HL-60/S4 treated with retinoic acid at 250 ng/mL for 4 days and 3 days (cell line): ENCODE measurements around the gene PTPRG.

Source experiments
- in situ Hi-C: fragments of 300-500 bp; cut with MboI; formaldehyde crosslinking; loops from 2 replicates; pipeline ENCODE4 v1.7.0; 2022; ENCODE audit warnings: low sequenced_read_pairs

PTPRG gene

GRCh38 chr3:61648481-61648880 lies 87.1 kb downstream of the PTPRG start:
- in situ Hi-C loops: no loop called here

- in situ Hi-C loops: no loop called here
Observed at GRCh38 chr3:61649381-61650170, 88.2 kb downstream of the PTPRG start.

GRCh38 chr3:61650276-61650675 lies 88.9 kb downstream of the PTPRG start:
- in situ Hi-C loops: no loop called here

- in situ Hi-C loops: no loop called here
Observed at GRCh38 chr3:61650719-61651410, 89.5 kb downstream of the PTPRG start.

GRCh38 chr3:61657689-61658088 lies 96.3 kb downstream of the PTPRG start:
- in situ Hi-C loops: no loop called here

GRCh38 chr3:61662861-61663260 lies 101.5 kb downstream of the PTPRG start:
- in situ Hi-C loops: no loop called here

GRCh38 chr3:61663356-61664104 lies 102.2 kb downstream of the PTPRG start:
- in situ Hi-C loops: no loop called here

- in situ Hi-C loops: no loop called here
Observed at GRCh38 chr3:61664105-61664482, 102.7 kb downstream of the PTPRG start.

- in situ Hi-C loops: no loop called here
Observed at GRCh38 chr3:61665121-61665520, 103.8 kb downstream of the PTPRG start.

GRCh38 chr3:61665987-61666386 lies 104.6 kb downstream of the PTPRG start:
- in situ Hi-C loops: no loop called here

GRCh38 chr3:61666615-61667330 lies 105.4 kb downstream of the PTPRG start:
- in situ Hi-C loops: no loop called here

GRCh38 chr3:61667383-61667782 lies 106.0 kb downstream of the PTPRG start:
- in situ Hi-C loops: no loop called here

GRCh38 chr3:61667814-61668213 lies 106.4 kb downstream of the PTPRG start:
- in situ Hi-C loops: no loop called here

- in situ Hi-C loops: no loop called here
Observed at GRCh38 chr3:61668317-61668864, 107.0 kb downstream of the PTPRG start.

GRCh38 chr3:61669203-61669602 lies 107.8 kb downstream of the PTPRG start:
- in situ Hi-C loops: no loop called here

GRCh38 chr3:61669668-61670299 lies 108.4 kb downstream of the PTPRG start:
- in situ Hi-C loops: no loop called here

GRCh38 chr3:61673651-61674050 lies 112.3 kb downstream of the PTPRG start:
- in situ Hi-C loops: no loop called here

- in situ Hi-C loops: no loop called here
Observed at GRCh38 chr3:61674596-61674995, 113.2 kb downstream of the PTPRG start.

GRCh38 chr3:61679026-61679425 lies 117.7 kb downstream of the PTPRG start:
- in situ Hi-C loops: no loop called here

GRCh38 chr3:61680617-61681016 lies 119.2 kb downstream of the PTPRG start:
- in situ Hi-C loops: no loop called here
